UCSD-AML1 (cell line): ENCODE data around the gene DUS4L.

Source experiments
- DNase-seq: peaks from one replicate; lab custom pipeline; 2025; ENCODE audit not compliant: unreplicated experiment; lab: John Stamatoyannopoulos, UW

DUS4L gene

GRCh38 chr7:107613439-107613838, 49.7 kb downstream of the DUS4L start:
- no peak for DNase-seq

GRCh38 chr7:107613948-107614347, 50.2 kb downstream of the DUS4L start:
- no peak for DNase-seq

GRCh38 chr7:107614425-107614824, 50.7 kb downstream of the DUS4L start:
- DNase-seq = no peak

GRCh38 chr7:107615910-107616680, 52.3 kb downstream of the DUS4L start:
- no peak for DNase-seq

GRCh38 chr7:107622429-107622828, 58.7 kb downstream of the DUS4L start:
- DNase-seq = no peak

GRCh38 chr7:107622894-107623293, 59.1 kb downstream of the DUS4L start:
- DNase-seq = no peak

GRCh38 chr7:107627002-107627401, 63.2 kb downstream of the DUS4L start:
- no peak for DNase-seq
